Stomach smooth muscle (tissue), 2 donors: ENCODE measurements around the gene SLC18B1.

Source experiments
- H3K27ac ChIP-seq: one replicate; pipeline ENCODE4 v1.7.0; 2013; ENCODE audit warnings: mild to moderate bottlenecking, low read length, inconsistent platforms
- H3K27me3 ChIP-seq, 2 donors: one replicate each; pipeline ENCODE4 v1.7.0; 2013; ENCODE audit warnings: low read length in 2 of 2; ENCODE audit not compliant: insufficient read depth in 2 of 2, control insufficient read depth in 1 of 2
- H3K36me3 ChIP-seq, 2 donors: one replicate each; pipeline ENCODE4 v1.7.0; 2013; ENCODE audit warnings: low read length in 2 of 2; ENCODE audit not compliant: control insufficient read depth in 2 of 2, insufficient read depth in 2 of 2
- H3K4me1 ChIP-seq: one replicate; pipeline ENCODE4 v1.7.0; 2013; ENCODE audit warnings: low read length; ENCODE audit not compliant: control insufficient read depth, insufficient read depth
- H3K4me3 ChIP-seq, 2 donors: one replicate each; pipeline ENCODE4 v1.7.0; 2013; ENCODE audit warnings: low read length in 2 of 2
- H3K9ac ChIP-seq, 2 donors: one replicate each; pipeline ENCODE4 v1.7.0; 2013; ENCODE audit warnings: low read length in 2 of 2, mild to moderate bottlenecking in 1 of 2
- H3K9me3 ChIP-seq, 2 donors: one replicate each; pipeline ENCODE4 v1.7.0; 2013; ENCODE audit warnings: low read length in 2 of 2; ENCODE audit not compliant: control insufficient read depth in 2 of 2
- donor health status: healthy.
- donor health status: Pancreatic carcinoma.

Gene SLC18B1

DNA sequence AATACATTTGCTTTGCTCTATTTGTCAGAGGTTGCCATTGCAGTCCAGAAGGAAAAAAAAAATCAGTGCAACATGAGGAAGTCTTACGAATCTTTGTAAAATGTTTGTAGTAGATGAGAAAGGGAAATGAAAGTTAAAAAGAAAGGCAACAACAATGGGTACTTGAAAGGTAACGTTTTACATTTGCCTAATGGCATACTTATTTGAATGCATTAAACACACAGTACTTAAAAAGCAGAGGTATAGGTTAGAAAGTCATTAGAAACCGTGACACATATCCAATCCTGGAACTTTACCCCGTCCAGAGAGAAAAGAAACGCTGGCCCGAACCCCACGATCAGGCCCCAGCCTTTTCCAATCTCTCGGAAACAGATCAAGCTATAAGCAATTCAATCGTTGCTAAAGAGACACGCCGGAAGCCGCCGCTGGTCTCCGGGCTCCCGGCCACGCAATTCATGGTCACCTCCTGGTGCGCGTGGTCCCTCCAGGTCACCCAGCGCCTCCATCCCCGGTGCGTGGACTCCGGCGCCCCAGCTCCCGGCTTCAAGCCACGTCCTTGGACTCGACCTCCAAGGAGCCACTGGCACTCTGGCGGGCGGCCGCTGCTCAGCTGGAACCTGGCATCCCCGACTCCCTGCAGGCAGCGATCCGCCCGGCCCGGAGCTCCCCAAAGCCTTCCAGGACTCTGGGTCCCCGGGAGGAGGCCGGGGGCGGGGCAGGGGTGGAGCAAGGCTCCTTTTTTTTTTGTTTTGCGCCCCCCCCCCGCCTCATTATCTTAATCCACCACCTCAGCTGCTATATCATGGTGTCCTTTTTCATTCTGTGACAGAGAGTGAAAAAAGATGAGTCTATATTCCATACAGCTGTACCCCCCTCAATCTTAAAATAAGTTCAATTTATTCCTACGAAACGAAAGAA lies at the start of gene SLC18B1:
TSS of gene SLC18B1 (minus strand) at position 687 of the 918 bp plus-strand sequence. CDS start at position 506, 181 bp downstream.
- Histone ChIP-seq H3K4me1 (no peaks in the 10 kb centered on the region), H3K27me3 (no peaks in the 10 kb centered on the region), H3K27ac (peak within 1 kb of the TSS; percentile 53), H3K36me3 (peaks cover 0 to 4% of the 10 kb centered on the region in 2 donors), H3K9ac (peak within 1 kb of the TSS; percentile 77 to 82), H3K9me3 (no peaks in the 10 kb centered on the region), H3K4me3 (peak within 1 kb of the TSS; percentile 85 to 89)

DNA sequence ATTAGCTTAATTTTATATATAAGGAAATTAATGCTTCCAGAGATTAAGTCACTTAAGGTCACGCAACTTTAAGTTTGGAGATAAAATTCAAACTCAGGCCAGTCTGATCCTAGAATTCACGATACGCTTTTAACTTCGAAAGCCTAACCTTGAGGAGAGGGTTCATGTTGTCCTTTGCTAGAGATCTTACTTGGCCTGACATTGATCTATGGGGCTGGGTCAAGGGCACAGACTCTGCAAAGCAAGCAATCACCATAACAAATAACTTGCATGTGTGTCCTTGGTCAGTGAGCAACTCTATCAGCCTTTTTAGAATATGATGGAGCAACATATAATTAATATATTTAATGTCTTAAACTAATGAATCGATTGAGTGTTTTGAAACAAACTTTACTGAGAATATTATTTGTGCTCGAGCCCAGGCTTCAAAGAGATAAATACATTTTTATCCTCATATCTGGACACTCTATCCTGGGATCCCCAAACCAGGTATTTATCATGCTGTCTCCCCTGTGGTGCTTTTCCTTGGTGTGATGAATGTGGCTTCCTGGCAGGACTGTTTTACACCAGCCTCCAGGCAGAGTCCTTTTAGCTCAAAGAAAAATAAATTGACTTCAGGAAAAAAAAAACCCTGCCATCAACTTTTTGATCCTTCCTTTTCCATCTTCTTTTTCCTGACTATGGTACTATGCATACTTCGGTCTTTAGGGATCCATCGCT lies 45.0 kb upstream of the SLC18B1 start:
- H3K27ac ChIP-seq, result no peak overlapping the region
- no peaks in the 10 kb centered on the region for H3K36me3 ChIP-seq
- H3K4me1 ChIP-seq, result no peaks in the 10 kb centered on the region
- no peaks in the 10 kb centered on the region for H3K27me3 ChIP-seq
- H3K9ac ChIP-seq, result no peak overlapping the region
- no peak overlapping the region for H3K4me3 ChIP-seq
- H3K9me3 ChIP-seq, result no peaks in the 10 kb centered on the region

DNA sequence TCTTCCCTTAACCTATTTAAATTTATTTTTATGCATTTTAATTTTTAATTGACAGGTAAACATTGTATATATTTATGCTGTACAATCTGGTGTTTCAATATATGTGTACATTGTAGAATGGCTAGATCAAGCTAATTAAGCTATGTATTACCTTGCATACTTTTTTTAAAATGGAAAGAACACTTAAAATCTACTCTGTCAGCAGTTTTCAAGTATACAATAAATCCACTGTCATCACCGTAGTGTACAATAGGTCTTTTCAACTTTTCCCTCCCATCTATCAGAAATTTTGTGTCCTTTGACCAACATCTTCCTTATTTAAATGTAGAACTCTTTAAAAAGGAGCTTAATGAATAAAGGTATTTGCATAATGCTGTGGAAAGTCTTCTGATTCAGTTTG lies 43.5 kb upstream of the SLC18B1 start:
- no peaks in the 10 kb centered on the region for H3K27me3 ChIP-seq
- no peaks in the 10 kb centered on the region for H3K36me3 ChIP-seq
- no peak overlapping the region for H3K9ac ChIP-seq
- H3K27ac ChIP-seq, result no peak overlapping the region
- H3K9me3 ChIP-seq, result no peaks in the 10 kb centered on the region
- H3K4me1 ChIP-seq, result no peaks in the 10 kb centered on the region
- H3K4me3 ChIP-seq, result no peak overlapping the region

DNA sequence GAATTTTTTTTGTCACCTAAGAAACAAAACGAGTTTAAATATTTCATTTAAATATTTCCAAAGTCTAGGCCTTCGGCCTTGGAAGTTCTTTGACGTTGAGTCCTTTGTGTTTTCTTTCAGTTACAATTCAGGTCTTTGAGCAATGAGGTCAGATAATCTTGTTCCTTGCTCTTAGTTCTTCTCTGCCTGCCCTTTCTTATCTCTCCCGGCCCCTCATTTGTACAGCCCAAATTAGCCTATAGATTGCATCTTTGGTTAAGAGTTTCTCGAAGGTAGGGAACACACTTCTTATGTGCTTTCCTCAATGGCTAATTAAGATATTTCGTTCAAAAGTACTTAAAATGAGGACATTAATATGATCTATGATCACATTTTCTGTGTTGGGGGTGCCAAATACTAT lies 34.5 kb upstream of the SLC18B1 start:
- no peaks in the 10 kb centered on the region for H3K27me3 ChIP-seq
- H3K36me3 ChIP-seq, result no peaks in the 10 kb centered on the region
- H3K27ac ChIP-seq, result no peak overlapping the region
- H3K9me3 ChIP-seq, result no peaks in the 10 kb centered on the region
- H3K4me3 ChIP-seq, result no peak overlapping the region
- no peaks in the 10 kb centered on the region for H3K4me1 ChIP-seq
- no peak overlapping the region for H3K9ac ChIP-seq

DNA sequence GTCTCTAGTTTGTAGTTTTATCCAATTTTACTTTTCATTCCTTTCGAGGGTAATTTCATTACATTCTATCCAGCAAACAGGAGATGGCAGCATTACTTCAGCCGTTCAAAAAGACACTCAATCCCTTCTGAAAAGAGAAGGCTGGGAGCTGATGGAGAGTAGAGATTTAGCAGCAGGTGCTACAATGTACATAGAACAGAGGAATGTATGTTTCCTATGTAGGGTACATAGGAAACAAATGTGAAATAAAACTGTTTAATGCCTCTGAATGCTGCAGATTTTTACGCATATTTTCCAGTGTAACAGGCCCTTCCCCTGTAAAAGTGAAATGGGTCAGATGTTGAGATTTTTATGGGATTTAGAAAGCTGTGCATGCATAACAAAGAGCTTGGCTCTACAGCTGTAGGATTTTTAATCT lies 31.9 kb upstream of the SLC18B1 start:
- no peaks in the 10 kb centered on the region for H3K4me1 ChIP-seq
- H3K36me3 ChIP-seq, result no peaks in the 10 kb centered on the region
- H3K4me3 ChIP-seq, result no peak overlapping the region
- no peak overlapping the region for H3K27ac ChIP-seq
- H3K27me3 ChIP-seq, result no peaks in the 10 kb centered on the region
- H3K9ac ChIP-seq, result no peak overlapping the region
- H3K9me3 ChIP-seq, result no peaks in the 10 kb centered on the region

DNA sequence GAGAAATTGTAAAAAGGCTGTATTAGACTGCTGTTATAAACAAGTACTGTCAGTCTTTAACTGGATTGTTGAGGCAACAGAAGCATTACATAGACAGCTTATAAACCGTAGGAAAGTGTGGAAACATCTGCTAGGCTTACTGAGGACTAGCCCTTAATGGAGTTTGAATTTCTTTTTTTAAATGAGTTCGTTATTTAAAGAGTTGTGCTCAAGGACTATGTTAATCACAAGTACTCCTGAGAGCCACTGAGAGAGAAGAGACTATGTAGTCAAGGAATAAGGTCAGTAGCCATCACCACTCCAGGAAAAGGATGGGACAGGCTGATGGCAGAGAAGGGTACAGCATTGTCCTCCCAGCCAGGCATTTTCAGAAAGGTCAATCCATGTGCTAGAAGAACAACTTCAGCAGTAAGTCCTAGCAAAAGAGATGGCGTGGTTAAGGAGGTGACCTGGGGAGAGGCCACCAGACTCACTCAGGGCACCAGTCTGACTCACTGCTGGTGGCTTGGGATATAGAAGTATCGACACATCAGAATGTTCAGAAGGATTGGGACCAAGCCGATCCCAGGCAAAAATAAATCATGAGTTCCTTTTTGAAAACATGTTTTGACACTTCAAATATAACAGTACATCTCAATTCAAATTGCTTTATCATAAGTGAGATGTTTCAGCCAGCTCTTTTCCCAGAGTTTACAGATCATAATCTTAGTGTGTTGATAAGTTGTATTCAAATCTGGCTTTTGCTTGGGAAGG lies 22.4 kb upstream of the SLC18B1 start:
- no peak overlapping the region for H3K27ac ChIP-seq
- H3K9me3 ChIP-seq, result no peaks in the 10 kb centered on the region
- no peaks in the 10 kb centered on the region for H3K27me3 ChIP-seq
- H3K4me3 ChIP-seq, result no peak overlapping the region
- H3K4me1 ChIP-seq, result peaks cover 6% of the 10 kb centered on the region
- no peak overlapping the region for H3K9ac ChIP-seq
- peaks cover 25 to 34% of the 10 kb centered on the region in 2 donors for H3K36me3 ChIP-seq

DNA sequence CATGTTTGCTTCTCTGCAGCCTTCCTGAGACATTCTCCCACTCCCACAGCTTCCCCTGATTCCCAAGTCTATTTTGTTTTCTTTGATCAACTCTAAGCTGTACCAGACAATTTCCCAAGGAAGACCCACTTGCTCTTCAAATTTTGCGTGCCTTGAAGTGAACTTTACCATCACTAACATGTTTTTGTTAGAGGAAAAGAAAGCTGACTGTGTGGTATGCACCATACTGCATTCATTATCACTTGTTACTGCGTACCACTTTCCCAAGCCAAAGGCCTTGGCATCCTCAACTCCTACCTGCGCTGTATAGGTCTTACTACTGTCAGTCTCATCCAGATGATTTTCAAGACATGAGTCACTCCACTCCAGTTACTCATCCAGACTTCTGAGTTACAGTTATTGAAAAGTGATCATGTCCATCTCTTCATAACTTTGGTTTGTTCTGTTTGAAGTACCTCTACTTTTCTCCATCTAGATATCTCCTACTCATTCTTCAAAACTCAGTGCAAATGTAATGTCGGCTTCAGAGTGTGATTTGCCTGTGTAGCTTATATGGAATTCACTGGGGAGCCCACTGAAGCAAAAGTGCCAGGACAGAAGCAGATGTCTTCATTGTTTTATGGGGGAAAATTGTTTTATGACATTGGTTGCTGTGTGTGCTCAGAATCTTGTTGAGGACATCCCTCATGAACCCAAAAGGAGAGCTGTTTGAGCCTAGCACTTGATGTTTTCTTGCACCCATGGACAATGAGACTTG lies 21.1 kb upstream of the SLC18B1 start:
- Histone ChIP-seq H3K27me3 (no peaks in the 10 kb centered on the region), H3K36me3 (peaks cover 25 to 35% of the 10 kb centered on the region in 2 donors), H3K27ac (no peak overlapping the region), H3K4me1 (peaks cover 16% of the 10 kb centered on the region), H3K9me3 (no peaks in the 10 kb centered on the region), H3K4me3 (no peak overlapping the region), H3K9ac (no peak overlapping the region)

DNA sequence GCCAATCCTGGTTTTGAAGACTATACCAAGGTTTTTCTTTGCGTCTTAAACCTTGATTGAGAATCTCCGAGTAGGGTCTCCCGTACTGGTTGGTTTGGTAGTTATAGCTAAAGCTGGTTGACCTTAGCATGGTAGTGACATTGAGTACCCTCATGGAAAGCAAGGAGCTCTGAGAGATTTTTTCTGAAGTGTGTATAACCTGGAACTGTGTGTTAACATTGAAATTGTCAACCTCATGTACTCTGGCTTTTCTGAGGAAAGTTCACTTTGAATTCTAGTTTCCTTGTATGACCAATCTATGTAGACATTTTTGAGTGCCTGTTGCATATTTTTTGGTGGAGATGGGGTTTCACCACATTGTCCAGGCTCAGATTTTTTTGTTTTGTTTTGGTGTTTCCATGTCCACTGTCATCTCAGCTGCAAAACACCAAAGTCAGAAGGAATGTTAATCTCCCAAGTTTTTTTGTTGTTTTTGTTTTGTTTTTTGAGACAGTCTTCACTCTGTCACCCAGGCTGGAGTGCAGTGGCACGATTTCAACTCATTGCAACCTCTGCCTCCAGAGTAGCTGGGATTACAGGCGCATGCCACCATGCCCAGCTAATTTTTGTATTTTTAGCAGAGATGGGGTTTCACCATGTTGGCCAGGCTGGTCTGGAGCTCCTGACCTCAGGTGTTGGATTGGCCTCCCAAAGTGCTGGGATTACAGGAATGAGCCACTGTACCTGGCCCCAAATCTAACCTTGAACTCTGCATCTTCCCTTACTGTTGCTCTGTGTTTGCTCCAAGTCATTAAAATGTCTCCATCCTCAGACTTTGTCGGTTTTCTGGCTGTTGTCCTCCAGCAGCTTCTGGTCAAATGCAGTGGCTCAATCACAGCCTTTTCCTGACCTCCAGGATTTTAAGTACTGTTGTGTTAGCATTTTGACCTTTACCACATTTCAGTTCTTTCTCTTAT lies 20.2 kb upstream of the SLC18B1 start:
- Histone ChIP-seq H3K27ac (no peak overlapping the region), H3K4me1 (peaks cover 16% of the 10 kb centered on the region), H3K36me3 (peaks cover 25 to 35% of the 10 kb centered on the region in 2 donors), H3K9ac (no peak overlapping the region), H3K4me3 (no peak overlapping the region), H3K27me3 (no peaks in the 10 kb centered on the region), H3K9me3 (no peaks in the 10 kb centered on the region)

DNA sequence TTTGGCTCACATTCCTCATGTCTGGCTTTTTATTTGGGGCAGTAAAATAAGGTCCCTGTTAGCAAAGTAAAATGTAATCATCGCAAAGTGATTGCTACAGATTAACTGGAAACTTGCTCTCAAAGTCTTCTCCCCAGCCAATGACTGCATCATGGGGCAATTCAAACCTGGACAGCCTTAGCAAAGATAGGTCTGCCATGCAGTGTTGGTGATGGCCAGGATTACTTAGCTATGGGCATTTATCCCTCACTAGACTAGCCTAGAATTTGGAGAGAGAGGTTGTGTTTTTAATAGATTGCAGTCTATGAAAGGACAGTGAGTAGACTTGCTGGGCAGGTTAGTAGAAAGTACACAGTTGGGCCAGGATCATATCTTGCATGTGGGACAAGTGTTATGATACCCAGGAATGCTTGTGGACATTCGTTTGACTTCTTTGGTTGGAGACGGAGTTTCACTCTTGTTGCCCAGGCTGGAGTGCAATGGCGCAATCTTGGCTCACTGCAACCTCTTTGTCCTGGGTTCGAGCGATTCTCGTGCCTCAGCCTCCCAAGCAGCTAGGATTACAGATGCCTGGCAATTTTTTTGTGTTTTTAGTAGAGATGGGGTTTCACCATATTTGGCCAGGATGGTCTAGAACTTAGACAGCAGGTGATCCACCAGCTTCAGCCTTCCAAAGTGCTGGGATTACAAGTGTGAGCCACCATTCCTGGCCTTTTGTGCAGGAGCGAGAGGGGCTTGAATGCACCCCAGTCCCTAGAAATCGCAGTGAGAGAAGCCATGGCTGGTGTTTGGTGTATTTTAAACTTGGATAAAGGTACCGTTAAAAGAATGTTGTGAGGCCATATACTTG lies 19.3 kb upstream of the SLC18B1 start:
- H3K27ac ChIP-seq, result no peak overlapping the region
- peaks cover 19% of the 10 kb centered on the region for H3K4me1 ChIP-seq
- no peaks in the 10 kb centered on the region for H3K9me3 ChIP-seq
- H3K4me3 ChIP-seq, result no peak overlapping the region
- H3K27me3 ChIP-seq, result no peaks in the 10 kb centered on the region
- peaks cover 25 to 35% of the 10 kb centered on the region in 2 donors for H3K36me3 ChIP-seq
- no peak overlapping the region for H3K9ac ChIP-seq
